ENCODE results near the gene LOC101059915.

The LOC101059915 gene

GRCh38 chrX:71623714-71624113 is 43.6 kb upstream of the LOC101059915 start:
- H3K9me3 ChIP-seq (ENCODE audit: control insufficient read depth in 2 of 2, low read length in 2 of 2): no peaks in the 10 kb centered on the region
- H3K27ac ChIP-seq (ENCODE audit: low read depth in 2 of 2, low read length in 2 of 2): peak overlapping the region; percentile 95
- H3K9ac ChIP-seq (ENCODE audit: low read depth in 1 of 2, low read length in 2 of 2): peak overlapping the region; percentile 35 to 70
- H3K36me3 ChIP-seq (ENCODE audit: control insufficient read depth in 2 of 2, insufficient read depth in 2 of 2, low read length in 2 of 2): no peaks in the 10 kb centered on the region
- peaks cover 41 to 55% of the 10 kb centered on the region in 2 donors for H3K4me1 ChIP-seq (ENCODE audit: control insufficient read depth in 2 of 2, insufficient read depth in 2 of 2, low read length in 2 of 2)
- peaks cover 0 to 6% of the 10 kb centered on the region in 2 donors for H3K27me3 ChIP-seq (ENCODE audit: control insufficient read depth in 2 of 2, insufficient read depth in 2 of 2, low read length in 2 of 2)
- no peak overlapping the region for H3K4me3 ChIP-seq (ENCODE audit: low read length in 2 of 2)

DNA sequence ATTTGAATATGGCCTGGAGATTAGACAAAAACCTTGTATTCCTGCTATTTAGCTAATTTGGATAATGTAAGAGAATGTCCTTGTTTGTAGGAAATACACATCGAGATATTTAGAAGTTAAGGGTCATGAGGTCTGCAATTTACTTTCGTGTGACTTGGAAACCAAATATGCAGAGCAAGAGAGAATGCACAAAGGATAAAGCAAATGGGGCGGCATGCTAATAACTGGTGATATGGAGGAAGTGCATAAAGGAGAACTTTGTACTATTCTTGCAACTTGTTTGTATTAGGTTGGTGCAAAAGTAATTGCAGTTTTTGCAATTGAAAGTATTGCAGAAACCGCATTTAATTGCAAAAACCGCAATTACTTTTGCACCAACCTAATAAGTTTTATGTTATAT is 41.9 kb upstream of the LOC101059915 start:
- Histone ChIP-seq H3K27ac (ENCODE audit: low read depth in 2 of 2, low read length in 2 of 2) (no peak overlapping the region), H3K4me3 (ENCODE audit: low read length in 2 of 2) (no peak overlapping the region), H3K9ac (ENCODE audit: low read depth in 1 of 2, low read length in 2 of 2) (no peak overlapping the region), H3K9me3 (ENCODE audit: control insufficient read depth in 2 of 2, low read length in 2 of 2) (no peaks in the 10 kb centered on the region), H3K36me3 (ENCODE audit: control insufficient read depth in 2 of 2, insufficient read depth in 2 of 2, low read length in 2 of 2) (no peaks in the 10 kb centered on the region), H3K27me3 (ENCODE audit: control insufficient read depth in 2 of 2, insufficient read depth in 2 of 2, low read length in 2 of 2) (peaks cover 0 to 3% of the 10 kb centered on the region in 2 donors), H3K4me1 (ENCODE audit: control insufficient read depth in 2 of 2, insufficient read depth in 2 of 2, low read length in 2 of 2) (peaks cover 33 to 42% of the 10 kb centered on the region in 2 donors)

DNA sequence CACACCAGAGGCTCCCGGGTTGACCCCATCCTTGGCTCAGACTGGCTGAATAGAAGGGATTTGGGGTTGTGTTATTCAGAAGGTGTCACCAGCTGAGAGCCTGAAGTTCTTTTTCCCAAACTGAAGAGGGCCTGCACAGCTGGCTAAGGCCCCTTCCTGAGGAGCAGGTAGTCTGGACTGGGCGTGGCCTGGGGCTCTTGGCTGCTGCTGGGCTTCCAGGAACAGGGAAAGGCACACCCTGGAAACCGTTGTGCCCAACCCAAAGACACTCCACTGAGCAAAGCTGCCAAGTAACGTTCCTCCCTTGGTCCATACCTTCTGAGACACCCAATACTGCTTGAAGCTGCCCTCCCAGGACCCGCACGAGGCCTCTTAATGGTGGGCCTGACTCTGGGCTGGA is 40.8 kb upstream of the LOC101059915 start:
- Histone ChIP-seq H3K36me3 (ENCODE audit: control insufficient read depth in 2 of 2, insufficient read depth in 2 of 2, low read length in 2 of 2) (no peaks in the 10 kb centered on the region), H3K27me3 (ENCODE audit: control insufficient read depth in 2 of 2, insufficient read depth in 2 of 2, low read length in 2 of 2) (peaks cover 0 to 3% of the 10 kb centered on the region in 2 donors), H3K9me3 (ENCODE audit: control insufficient read depth in 2 of 2, low read length in 2 of 2) (no peaks in the 10 kb centered on the region), H3K27ac (ENCODE audit: low read depth in 2 of 2, low read length in 2 of 2) (peak overlapping the region; percentile 68 to 72), H3K4me3 (ENCODE audit: low read length in 2 of 2) (no peak overlapping the region), H3K4me1 (ENCODE audit: control insufficient read depth in 2 of 2, insufficient read depth in 2 of 2, low read length in 2 of 2) (peaks cover 31 to 41% of the 10 kb centered on the region in 2 donors), H3K9ac (ENCODE audit: low read depth in 1 of 2, low read length in 2 of 2) (peak overlapping the region in 1 of 2 donors; percentile 48)

DNA sequence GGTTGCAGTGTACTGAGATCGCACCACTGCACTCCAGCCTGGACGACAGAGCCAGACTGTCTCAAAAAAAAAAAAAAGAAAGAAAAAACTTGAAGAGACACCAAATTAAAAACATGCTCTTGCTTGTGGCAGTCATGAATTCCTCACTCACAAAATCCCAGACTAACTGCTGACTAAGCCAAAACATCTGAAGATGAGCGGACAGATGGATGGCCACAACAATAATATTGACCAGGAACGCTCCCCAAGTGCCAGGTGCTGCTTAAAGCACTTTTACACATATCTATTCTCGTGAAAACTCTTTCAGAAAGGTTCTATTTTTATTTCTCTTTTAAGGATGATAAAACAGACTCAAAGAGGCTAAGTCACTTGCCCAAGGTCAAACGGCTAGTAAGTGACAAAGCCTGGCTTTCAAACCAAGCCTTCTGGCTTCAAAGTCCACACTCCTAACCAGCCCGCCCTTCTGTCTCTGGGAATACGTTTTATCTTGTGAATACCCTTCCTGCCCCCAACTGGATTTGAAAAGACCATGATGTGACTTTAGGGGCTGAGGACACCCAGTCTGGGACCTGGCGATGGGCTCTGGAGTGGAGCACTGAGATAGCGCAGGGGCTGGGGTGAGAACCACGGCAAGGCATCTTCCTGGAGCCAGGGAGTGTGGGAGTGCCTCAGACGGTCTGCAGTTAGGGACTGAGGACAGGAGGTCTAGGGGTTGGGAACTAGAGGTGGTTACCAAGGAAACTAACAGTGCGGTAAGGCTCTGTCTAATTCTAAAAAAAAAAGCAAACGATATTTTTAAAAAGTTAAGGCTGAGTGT is 39.5 kb upstream of the LOC101059915 start:
- Histone ChIP-seq H3K9me3 (ENCODE audit: control insufficient read depth in 2 of 2, low read length in 2 of 2) (no peaks in the 10 kb centered on the region), H3K27ac (ENCODE audit: low read depth in 2 of 2, low read length in 2 of 2) (peak overlapping the region in 1 of 2 donors; percentile 72), H3K27me3 (ENCODE audit: control insufficient read depth in 2 of 2, insufficient read depth in 2 of 2, low read length in 2 of 2) (peaks cover 0 to 3% of the 10 kb centered on the region in 2 donors), H3K36me3 (ENCODE audit: control insufficient read depth in 2 of 2, insufficient read depth in 2 of 2, low read length in 2 of 2) (no peaks in the 10 kb centered on the region), H3K4me1 (ENCODE audit: control insufficient read depth in 2 of 2, insufficient read depth in 2 of 2, low read length in 2 of 2) (peaks cover 20 to 30% of the 10 kb centered on the region in 2 donors), H3K9ac (ENCODE audit: low read depth in 1 of 2, low read length in 2 of 2) (no peak overlapping the region), H3K4me3 (ENCODE audit: low read length in 2 of 2) (no peak overlapping the region)

- no peak overlapping the region for H3K4me3 ChIP-seq (ENCODE audit: low read length in 2 of 2)
- H3K27ac ChIP-seq (ENCODE audit: low read depth in 2 of 2, low read length in 2 of 2): no peak overlapping the region
- H3K4me1 ChIP-seq (ENCODE audit: control insufficient read depth in 2 of 2, insufficient read depth in 2 of 2, low read length in 2 of 2): peaks cover 9 to 16% of the 10 kb centered on the region in 2 donors
- no peak overlapping the region for H3K9ac ChIP-seq (ENCODE audit: low read depth in 1 of 2, low read length in 2 of 2)
- H3K9me3 ChIP-seq (ENCODE audit: control insufficient read depth in 2 of 2, low read length in 2 of 2): no peaks in the 10 kb centered on the region
- no peaks in the 10 kb centered on the region for H3K36me3 ChIP-seq (ENCODE audit: control insufficient read depth in 2 of 2, insufficient read depth in 2 of 2, low read length in 2 of 2)
- H3K27me3 ChIP-seq (ENCODE audit: control insufficient read depth in 2 of 2, insufficient read depth in 2 of 2, low read length in 2 of 2): peaks cover 0 to under 1% of the 10 kb centered on the region in 2 donors
Measured at GRCh38 chrX:71629467-71629866, 37.9 kb upstream of the LOC101059915 start.

GRCh38 chrX:71632923-71633657 is 34.3 kb upstream of the LOC101059915 start:
- no peaks in the 10 kb centered on the region for H3K27me3 ChIP-seq (ENCODE audit: control insufficient read depth in 2 of 2, insufficient read depth in 2 of 2, low read length in 2 of 2)
- peaks cover 4 to 8% of the 10 kb centered on the region in 2 donors for H3K4me1 ChIP-seq (ENCODE audit: control insufficient read depth in 2 of 2, insufficient read depth in 2 of 2, low read length in 2 of 2)
- H3K4me3 ChIP-seq (ENCODE audit: low read length in 2 of 2): no peak overlapping the region
- no peaks in the 10 kb centered on the region for H3K9me3 ChIP-seq (ENCODE audit: control insufficient read depth in 2 of 2, low read length in 2 of 2)
- no peaks in the 10 kb centered on the region for H3K36me3 ChIP-seq (ENCODE audit: control insufficient read depth in 2 of 2, insufficient read depth in 2 of 2, low read length in 2 of 2)
- no peak overlapping the region for H3K9ac ChIP-seq (ENCODE audit: low read depth in 1 of 2, low read length in 2 of 2)
- H3K27ac ChIP-seq (ENCODE audit: low read depth in 2 of 2, low read length in 2 of 2): no peak overlapping the region

DNA sequence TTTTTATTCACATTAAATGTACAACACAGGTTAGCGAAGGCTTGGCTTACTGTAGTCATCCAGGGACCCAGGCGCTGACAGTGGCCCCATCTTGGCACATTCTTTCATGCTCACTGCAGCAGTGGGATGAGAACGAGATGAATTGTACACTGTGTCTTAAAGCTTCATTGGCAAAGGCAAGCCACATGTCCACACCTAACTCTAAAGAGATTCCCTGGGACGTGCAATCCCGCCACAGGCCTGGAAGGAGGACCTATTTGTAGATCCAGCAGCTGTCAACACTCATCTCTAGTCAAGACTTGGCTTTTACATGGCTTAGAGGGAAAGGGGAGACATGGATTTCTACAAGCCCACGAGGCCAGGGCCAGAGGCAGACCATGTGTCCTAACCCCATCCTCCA is 33.0 kb upstream of the LOC101059915 start:
- no peak overlapping the region for H3K4me3 ChIP-seq (ENCODE audit: low read length in 2 of 2)
- no peaks in the 10 kb centered on the region for H3K27me3 ChIP-seq (ENCODE audit: control insufficient read depth in 2 of 2, insufficient read depth in 2 of 2, low read length in 2 of 2)
- H3K36me3 ChIP-seq (ENCODE audit: control insufficient read depth in 2 of 2, insufficient read depth in 2 of 2, low read length in 2 of 2): no peaks in the 10 kb centered on the region
- no peaks in the 10 kb centered on the region for H3K9me3 ChIP-seq (ENCODE audit: control insufficient read depth in 2 of 2, low read length in 2 of 2)
- no peak overlapping the region for H3K9ac ChIP-seq (ENCODE audit: low read depth in 1 of 2, low read length in 2 of 2)
- no peak overlapping the region for H3K27ac ChIP-seq (ENCODE audit: low read depth in 2 of 2, low read length in 2 of 2)
- H3K4me1 ChIP-seq (ENCODE audit: control insufficient read depth in 2 of 2, insufficient read depth in 2 of 2, low read length in 2 of 2): peaks cover 4 to 8% of the 10 kb centered on the region in 2 donors

DNA sequence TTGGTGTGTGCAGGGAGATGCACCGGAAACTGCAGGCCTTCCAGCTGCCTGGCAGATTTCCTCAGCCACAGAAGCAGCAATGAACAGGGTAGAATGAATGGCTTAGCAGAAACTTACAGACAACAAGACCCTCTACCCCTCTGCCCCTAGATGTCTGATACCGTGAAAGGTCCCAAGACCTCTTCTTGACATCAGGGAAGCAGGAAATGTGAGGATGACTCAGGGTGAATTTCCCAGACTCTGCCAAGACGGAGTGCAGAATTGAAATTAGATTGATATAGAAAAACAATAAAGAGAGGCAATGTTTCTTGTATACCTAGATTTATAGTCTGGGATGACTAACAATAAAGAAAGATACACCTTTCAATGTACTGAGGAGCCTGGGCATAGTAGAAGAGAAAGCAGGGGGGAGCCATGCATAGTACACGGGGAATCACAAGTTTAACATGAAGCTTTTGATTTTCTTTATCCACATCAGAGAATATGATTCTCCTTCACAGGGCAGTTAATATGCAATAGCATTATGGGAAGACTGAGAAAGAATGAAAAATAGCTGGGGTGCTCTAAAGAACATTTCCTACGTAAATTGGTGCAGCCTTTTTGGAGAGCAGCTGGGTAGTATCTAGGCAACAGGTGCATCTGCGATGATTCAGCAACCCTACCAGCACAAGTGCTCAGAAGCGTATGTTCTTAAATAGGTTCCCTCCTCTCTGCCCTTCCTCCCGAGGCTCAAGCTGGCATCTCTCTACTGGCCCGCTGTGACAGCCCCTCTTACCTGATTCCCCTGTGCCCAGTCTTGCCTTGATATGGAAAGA is 30.7 kb upstream of the LOC101059915 start:
- no peak overlapping the region for H3K9ac ChIP-seq (ENCODE audit: low read depth in 1 of 2, low read length in 2 of 2)
- H3K4me1 ChIP-seq (ENCODE audit: control insufficient read depth in 2 of 2, insufficient read depth in 2 of 2, low read length in 2 of 2): peaks cover 4 to 8% of the 10 kb centered on the region in 2 donors
- H3K27ac ChIP-seq (ENCODE audit: low read depth in 2 of 2, low read length in 2 of 2): no peak overlapping the region

DNA sequence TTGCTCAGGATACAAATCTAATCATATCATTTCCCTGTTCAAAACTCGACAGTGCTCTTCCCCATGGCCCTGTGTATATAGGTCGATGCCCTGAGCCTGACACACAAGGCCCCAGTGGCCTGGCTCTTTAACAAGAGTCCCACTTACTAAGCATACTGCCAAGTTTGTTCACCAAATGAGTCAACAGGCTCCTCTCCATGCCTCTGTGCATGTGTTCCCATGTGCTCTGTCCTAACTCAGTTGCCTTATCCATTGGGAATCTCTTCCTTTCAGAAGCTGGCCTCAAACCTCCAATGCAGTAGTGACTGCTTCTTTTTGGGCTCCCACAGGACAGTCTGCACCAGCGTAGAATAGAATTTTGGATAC is 30.1 kb upstream of the LOC101059915 start:
- H3K27ac ChIP-seq (ENCODE audit: low read depth in 2 of 2, low read length in 2 of 2): no peak overlapping the region
- H3K9me3 ChIP-seq (ENCODE audit: control insufficient read depth in 2 of 2, low read length in 2 of 2): no peaks in the 10 kb centered on the region
- peaks cover 4 to 8% of the 10 kb centered on the region in 2 donors for H3K4me1 ChIP-seq (ENCODE audit: control insufficient read depth in 2 of 2, insufficient read depth in 2 of 2, low read length in 2 of 2)
- no peaks in the 10 kb centered on the region for H3K36me3 ChIP-seq (ENCODE audit: control insufficient read depth in 2 of 2, insufficient read depth in 2 of 2, low read length in 2 of 2)
- H3K27me3 ChIP-seq (ENCODE audit: control insufficient read depth in 2 of 2, insufficient read depth in 2 of 2, low read length in 2 of 2): no peaks in the 10 kb centered on the region
- H3K4me3 ChIP-seq (ENCODE audit: low read length in 2 of 2): no peak overlapping the region
- H3K9ac ChIP-seq (ENCODE audit: low read depth in 1 of 2, low read length in 2 of 2): no peak overlapping the region

More for the DNA sequence above, 30.7 kb upstream of the LOC101059915 start:
- Histone ChIP-seq H3K9me3 (ENCODE audit: control insufficient read depth in 2 of 2, low read length in 2 of 2) (no peaks in the 10 kb centered on the region), H3K27me3 (ENCODE audit: control insufficient read depth in 2 of 2, insufficient read depth in 2 of 2, low read length in 2 of 2) (no peaks in the 10 kb centered on the region), H3K4me3 (ENCODE audit: low read length in 2 of 2) (no peak overlapping the region), H3K36me3 (ENCODE audit: control insufficient read depth in 2 of 2, insufficient read depth in 2 of 2, low read length in 2 of 2) (no peaks in the 10 kb centered on the region)

Data from mucosa of rectum (tissue), 2 donors.